HG02763 (cell line): ENCODE measurements around the gene VRK1.
A peak's percentile ranks its signal among the peaks of the same experiment; 100 is the strongest.
"Not testable (repeated sequence)": the region's sequence is repeated elsewhere in the genome, so short reads cannot be mapped to it uniquely, and the experiment has no call there.

Experiments
- ATAC-seq: cut with Tn5 transposase; IDR thresholded peaks from one replicate; pipeline ENCODE4 v1.9.1; 2021; ENCODE audit warnings: mild to moderate bottlenecking, moderate library complexity; ENCODE audit not compliant: unreplicated experiment

VRK1 gene

GRCh38 chr14:96867634-96868033 lies 70.5 kb downstream of the VRK1 start:
- ATAC-seq, result no peak

GRCh38 chr14:96874127-96874526 lies 76.9 kb downstream of the VRK1 start:
- no peak for ATAC-seq

- ATAC-seq, result no peak
These were observed 79.6 kb downstream of the VRK1 start for GRCh38 chr14:96876747-96877146.

- peak; percentile 80 for ATAC-seq
These were observed 84.5 kb downstream of the VRK1 start for GRCh38 chr14:96881713-96882112.

- not testable (repeated sequence) for ATAC-seq
These were observed 86.8 kb downstream of the VRK1 start for GRCh38 chr14:96883974-96884373.

- ATAC-seq, result peak; percentile 86
These were observed 91.0 kb downstream of the VRK1 start for GRCh38 chr14:96888158-96888557.

- peak; percentile 8 for ATAC-seq
These were observed 91.4 kb downstream of the VRK1 start for GRCh38 chr14:96888593-96888992.

GRCh38 chr14:96889091-96889490 lies 91.9 kb downstream of the VRK1 start:
- ATAC-seq, result no peak

- no peak for ATAC-seq
These were observed 96.9 kb downstream of the VRK1 start for GRCh38 chr14:96893966-96894622.

- no peak for ATAC-seq
These were observed 97.8 kb downstream of the VRK1 start for GRCh38 chr14:96894966-96895365.

- peak; percentile 59 for ATAC-seq
These were observed 98.6 kb downstream of the VRK1 start for GRCh38 chr14:96895658-96896271.

- ATAC-seq, result no peak
These were observed 100.0 kb downstream of the VRK1 start for GRCh38 chr14:96897184-96897583.

GRCh38 chr14:96901227-96901626 lies 104.0 kb downstream of the VRK1 start:
- ATAC-seq, result peak; percentile 56

GRCh38 chr14:96902004-96902403 lies 104.8 kb downstream of the VRK1 start:
- ATAC-seq, result no peak

- ATAC-seq, result no peak
These were observed 106.4 kb downstream of the VRK1 start for GRCh38 chr14:96903444-96904023.

GRCh38 chr14:96904201-96904600 lies 107.0 kb downstream of the VRK1 start:
- no peak for ATAC-seq

- ATAC-seq, result no peak
These were observed 107.9 kb downstream of the VRK1 start for GRCh38 chr14:96905065-96905464.

- ATAC-seq, result no peak
These were observed 108.6 kb downstream of the VRK1 start for GRCh38 chr14:96905825-96906224.

GRCh38 chr14:96906434-96906833 lies 109.3 kb downstream of the VRK1 start:
- ATAC-seq, result no peak

GRCh38 chr14:96909841-96910364 lies 112.7 kb downstream of the VRK1 start:
- no peak for ATAC-seq

GRCh38 chr14:96911499-96912149 lies 114.4 kb downstream of the VRK1 start:
- ATAC-seq, result no peak
